Skeletal muscle satellite cell (primary cell): ENCODE data around the gene MFAP4.

Experiments used
- H3K27me3 ChIP-seq: 2 replicates; pipeline ENCODE4 v1.7.0; 2013; ENCODE audit warnings: low read length; ENCODE audit not compliant: control insufficient read depth, insufficient read depth
- H3K36me3 ChIP-seq: 2 replicates; pipeline ENCODE4 v1.7.0; 2013; ENCODE audit warnings: mild to moderate bottlenecking, control low read depth, low read length; ENCODE audit not compliant: insufficient read depth
- H3K4me1 ChIP-seq: 2 replicates; pipeline ENCODE4 v1.7.0; 2013; ENCODE audit warnings: low read length; ENCODE audit not compliant: control insufficient read depth, insufficient read depth
- H3K4me2 ChIP-seq: 2 replicates; pipeline ENCODE4 v1.7.0; 2013; ENCODE audit warnings: mild to moderate bottlenecking, low read length
- H3K4me3 ChIP-seq: 2 replicates; pipeline ENCODE4 v1.7.0; 2013; ENCODE audit warnings: low read length
- H3K9ac ChIP-seq: 2 replicates; pipeline ENCODE4 v1.7.0; 2013; ENCODE audit warnings: mild to moderate bottlenecking, low read depth, low read length, moderate library complexity
- H3K9me3 ChIP-seq: replicated peaks from 2 replicates; pipeline ENCODE4 v1.7.0; 2013; ENCODE audit warnings: mild to moderate bottlenecking, control low read depth, low read length

Gene MFAP4

DNA sequence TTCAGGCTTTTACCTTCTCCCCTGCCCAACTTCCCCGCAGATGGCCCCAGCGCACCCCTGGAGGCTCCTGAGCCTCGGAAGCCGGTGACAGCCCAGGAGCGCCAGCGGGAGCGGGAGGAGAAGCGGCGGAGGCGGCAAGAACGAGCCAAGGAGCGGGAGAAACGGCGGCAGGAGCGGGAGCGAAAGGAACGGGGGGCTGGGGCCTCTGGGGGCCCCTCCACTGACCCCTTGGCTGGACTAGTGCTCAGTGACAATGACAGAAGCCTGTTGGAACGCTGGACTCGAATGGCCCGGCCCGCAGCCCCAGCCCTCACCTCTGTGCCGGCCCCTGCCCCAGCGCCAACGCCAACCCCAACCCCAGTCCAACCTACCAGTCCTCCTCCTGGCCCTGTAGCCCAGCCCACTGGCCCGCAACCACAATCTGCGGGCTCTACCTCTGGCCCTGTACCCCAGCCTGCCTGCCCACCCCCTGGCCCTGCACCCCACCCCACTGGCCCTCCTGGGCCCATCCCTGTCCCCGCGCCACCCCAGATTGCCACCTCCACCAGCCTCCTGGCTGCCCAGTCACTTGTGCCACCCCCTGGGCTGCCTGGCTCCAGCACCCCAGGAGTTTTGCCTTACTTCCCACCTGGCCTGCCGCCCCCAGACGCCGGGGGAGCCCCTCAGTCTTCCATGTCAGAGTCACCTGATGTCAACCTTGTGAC, 5.1 kb downstream of the MFAP4 start:
- H3K4me3 ChIP-seq = no peak overlapping the region
- no peaks in the 10 kb centered on the region for H3K27me3 ChIP-seq
- no peaks in the 10 kb centered on the region for H3K9me3 ChIP-seq
- peaks cover 43% of the 10 kb centered on the region for H3K4me1 ChIP-seq
- peaks cover 47% of the 10 kb centered on the region for H3K36me3 ChIP-seq
- no peak overlapping the region for H3K4me2 ChIP-seq
- H3K9ac ChIP-seq = no peak overlapping the region

DNA sequence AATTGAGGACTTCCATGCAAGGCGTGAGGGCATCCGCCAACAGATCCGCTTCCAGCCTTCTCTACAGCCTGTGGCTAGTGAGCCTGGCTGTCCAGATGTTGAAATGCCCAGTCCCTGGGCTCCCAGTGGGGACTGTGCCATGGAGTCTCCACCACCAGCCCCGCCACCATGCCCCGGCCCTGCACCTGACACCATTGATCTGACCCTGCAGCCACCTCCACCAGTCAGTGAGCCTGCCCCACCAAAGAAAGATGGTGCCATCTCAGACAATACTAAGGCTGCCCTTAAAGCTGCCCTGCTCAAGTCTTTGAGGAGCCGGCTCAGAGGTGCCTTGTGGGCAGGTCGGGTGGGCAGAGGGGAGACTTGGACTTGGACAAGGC, 5.6 kb downstream of the MFAP4 start:
- Histone ChIP-seq H3K4me1 (peaks cover 38% of the 10 kb centered on the region), H3K36me3 (peaks cover 47% of the 10 kb centered on the region), H3K9ac (no peak overlapping the region), H3K4me2 (no peak overlapping the region), H3K9me3 (no peaks in the 10 kb centered on the region), H3K27me3 (no peaks in the 10 kb centered on the region), H3K4me3 (no peak overlapping the region)

DNA sequence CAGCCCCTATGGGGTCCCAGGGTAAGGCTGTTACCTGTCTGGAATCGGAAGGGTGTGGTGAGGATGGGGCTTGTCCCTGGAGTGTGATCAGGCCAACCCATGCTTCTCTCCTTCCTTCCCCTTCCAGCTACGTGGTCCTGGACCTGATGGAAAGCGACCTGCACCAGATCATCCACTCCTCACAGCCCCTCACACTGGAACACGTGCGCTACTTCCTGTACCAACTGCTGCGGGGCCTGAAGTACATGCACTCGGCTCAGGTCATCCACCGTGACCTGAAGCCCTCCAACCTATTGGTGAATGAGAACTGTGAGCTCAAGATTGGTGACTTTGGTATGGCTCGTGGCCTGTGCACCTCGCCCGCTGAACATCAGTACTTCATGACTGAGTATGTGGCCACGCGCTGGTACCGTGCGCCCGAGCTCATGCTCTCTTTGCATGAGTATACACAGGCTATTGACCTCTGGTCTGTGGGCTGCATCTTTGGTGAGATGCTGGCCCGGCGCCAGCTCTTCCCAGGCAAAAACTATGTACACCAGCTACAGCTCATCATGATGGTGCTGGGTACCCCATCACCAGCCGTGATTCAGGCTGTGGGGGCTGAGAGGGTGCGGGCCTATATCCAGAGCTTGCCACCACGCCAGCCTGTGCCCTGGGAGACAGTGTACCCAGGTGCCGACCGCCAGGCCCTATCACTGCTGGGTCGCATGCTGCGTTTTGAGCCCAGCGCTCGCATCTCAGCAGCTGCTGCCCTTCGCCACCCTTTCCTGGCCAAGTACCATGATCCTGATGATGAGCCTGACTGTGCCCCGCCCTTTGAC, 6.3 kb downstream of the MFAP4 start:
- Histone ChIP-seq H3K9ac (no peak overlapping the region), H3K27me3 (no peaks in the 10 kb centered on the region), H3K36me3 (peaks cover 47% of the 10 kb centered on the region), H3K4me3 (no peak overlapping the region), H3K4me1 (peaks cover 33% of the 10 kb centered on the region), H3K9me3 (no peaks in the 10 kb centered on the region), H3K4me2 (no peak overlapping the region)

DNA sequence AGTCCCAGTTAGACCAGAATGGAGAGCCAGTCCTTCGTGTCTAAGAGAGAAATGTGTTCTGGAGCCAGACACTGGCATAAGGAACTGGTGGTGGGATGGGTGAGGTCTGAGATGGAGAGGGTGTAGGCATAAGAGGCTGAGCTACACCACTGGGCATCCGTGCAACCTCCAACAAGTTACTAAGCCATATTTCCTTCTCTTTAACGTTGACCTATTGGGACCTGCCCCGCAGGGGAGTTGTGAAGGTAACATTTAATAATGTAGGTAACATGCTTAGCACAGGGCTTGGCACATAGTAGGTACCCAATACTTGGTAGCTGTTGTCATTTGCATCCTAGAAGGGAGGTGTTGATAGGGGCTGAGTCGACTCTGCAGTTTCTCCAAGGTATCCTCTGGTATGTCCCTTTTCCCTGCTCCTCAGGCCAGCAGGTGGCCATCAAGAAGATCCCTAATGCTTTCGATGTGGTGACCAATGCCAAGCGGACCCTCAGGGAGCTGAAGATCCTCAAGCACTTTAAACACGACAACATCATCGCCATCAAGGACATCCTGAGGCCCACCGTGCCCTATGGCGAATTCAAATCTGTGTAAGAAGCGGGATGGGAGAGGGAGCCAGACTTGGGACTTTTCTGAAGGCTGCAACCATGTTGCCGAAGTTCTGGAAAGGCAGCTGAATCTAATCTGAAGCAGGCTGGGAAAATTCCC, 7.5 kb downstream of the MFAP4 start:
- Histone ChIP-seq H3K9ac (peak overlapping the region; percentile 88), H3K36me3 (peaks cover 41% of the 10 kb centered on the region), H3K4me3 (peak overlapping the region; percentile 86), H3K27me3 (no peaks in the 10 kb centered on the region), H3K4me2 (peak overlapping the region; percentile 92), H3K4me1 (peaks cover 21% of the 10 kb centered on the region), H3K9me3 (no peaks in the 10 kb centered on the region)

DNA sequence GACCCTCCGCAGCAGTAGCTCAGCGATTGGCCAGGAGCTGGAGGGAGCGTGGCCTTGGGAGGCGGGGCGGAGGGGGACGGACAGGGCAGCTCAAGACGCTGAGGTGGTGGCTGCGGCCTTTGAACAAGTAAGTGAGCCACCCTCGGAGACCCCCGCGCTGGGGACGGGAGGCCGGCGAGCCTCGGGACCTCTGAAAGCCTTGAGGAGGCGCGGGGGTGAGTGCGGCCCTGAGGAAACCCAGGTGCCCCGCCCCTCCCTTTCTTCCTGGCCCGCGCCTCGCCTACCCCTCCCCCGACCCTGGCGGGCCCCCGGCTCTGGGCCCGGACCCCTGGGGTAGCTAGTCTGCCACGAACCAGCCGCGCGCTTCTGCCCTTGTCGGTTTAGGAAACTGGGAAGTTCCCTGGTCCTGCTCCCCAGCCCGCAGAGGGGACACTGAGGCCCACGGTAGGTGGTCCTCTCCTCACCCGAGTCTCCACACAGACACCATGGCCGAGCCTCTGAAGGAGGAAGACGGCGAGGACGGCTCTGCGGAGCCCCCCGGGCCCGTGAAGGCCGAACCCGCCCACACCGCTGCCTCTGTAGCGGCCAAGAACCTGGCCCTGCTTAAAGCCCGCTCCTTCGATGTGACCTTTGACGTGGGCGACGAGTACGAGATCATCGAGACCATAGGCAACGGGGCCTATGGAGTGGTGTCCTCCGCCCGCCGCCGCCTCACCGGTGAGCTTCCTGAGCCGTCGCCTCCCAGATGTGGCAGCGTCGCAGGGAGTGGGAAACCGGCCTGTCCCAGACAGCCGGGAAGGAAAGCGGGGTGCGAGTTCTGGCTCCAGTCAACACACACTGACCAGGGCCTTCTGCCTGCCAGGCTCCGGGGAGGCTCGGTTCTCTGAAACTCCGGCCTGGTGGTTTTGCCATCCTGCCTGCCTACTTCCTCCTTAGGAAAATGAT, 8.3 kb downstream of the MFAP4 start, which contains the start of gene MAPK7:
Gene MAPK7, plus strand, starts transcription at position 83 of the 945 bp plus-strand sequence. Its CDS starts 403 bp downstream, at position 486.
- peak within 1 kb of the TSS; percentile 91 for H3K9ac ChIP-seq
- no peaks in the 10 kb centered on the region for H3K9me3 ChIP-seq
- peaks cover 13% of the 10 kb centered on the region for H3K4me1 ChIP-seq
- peak within 1 kb of the TSS; percentile 92 for H3K4me2 ChIP-seq
- H3K4me3 ChIP-seq = peak within 1 kb of the TSS; percentile 89
- peaks cover 38% of the 10 kb centered on the region for H3K36me3 ChIP-seq
- no peaks in the 10 kb centered on the region for H3K27me3 ChIP-seq

DNA sequence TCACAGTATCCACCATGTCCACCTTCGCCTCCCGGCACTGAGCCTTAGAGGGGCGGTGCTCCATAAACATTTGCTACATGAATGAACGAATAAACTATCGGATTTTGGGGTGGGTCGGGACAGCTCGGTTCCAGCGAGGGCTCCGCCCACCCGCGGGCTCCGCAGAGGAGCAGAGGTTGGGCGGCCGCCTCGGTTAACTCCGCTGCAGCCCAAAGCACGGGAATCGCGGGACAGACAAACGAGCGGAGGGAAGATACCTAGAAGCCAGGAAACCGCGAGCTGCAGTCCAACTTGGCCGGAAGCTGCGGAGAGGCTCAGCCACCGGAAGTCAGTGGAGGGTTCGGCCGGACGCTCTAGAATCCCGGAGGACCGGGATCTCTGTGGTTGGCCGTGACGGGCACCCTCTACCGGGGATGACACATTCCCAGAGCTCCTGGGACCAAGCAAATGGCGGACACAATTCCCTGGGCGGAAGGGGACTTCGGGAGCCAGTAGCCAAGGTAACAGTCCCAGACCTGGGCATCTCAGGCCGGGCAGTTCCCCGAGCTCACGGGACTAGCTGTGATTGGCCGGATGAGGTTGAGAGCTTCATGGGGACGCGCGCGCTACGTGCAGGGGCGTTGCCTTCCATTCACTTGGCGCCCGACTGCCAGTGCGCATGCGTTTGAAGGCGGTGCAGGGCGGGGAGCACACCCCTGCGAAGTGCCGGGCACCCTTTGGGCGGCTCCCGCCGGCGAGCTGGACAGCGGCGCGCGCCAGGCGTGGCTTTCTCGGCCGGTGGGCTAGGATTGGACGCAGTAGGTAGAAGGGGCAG, 9.2 kb downstream of the MFAP4 start:
- H3K36me3 ChIP-seq = peaks cover 30% of the 10 kb centered on the region
- H3K4me2 ChIP-seq = peak overlapping the region; percentile 92
- H3K27me3 ChIP-seq = no peaks in the 10 kb centered on the region
- H3K4me3 ChIP-seq = peak overlapping the region; percentile 89
- peak overlapping the region; percentile 91 for H3K9ac ChIP-seq
- H3K9me3 ChIP-seq = no peaks in the 10 kb centered on the region
- peaks cover 10% of the 10 kb centered on the region for H3K4me1 ChIP-seq

DNA sequence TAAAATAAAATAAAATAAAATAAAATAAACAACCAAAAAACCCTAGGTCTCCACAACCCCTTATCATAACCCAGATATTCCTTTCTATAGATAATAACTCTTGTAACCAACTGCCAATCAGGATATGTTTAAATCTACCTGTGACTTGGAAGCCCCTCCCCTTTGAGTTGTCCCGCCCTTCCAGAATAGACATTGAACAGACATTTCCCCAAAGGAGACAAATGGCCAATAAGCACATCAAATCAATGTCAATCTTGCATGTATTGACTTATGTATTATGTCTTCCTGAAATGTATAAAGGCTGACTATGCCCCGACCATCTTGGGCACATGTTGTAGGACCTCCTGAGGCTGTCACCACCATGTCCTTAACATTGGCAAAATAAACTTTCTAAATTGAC, 10.2 kb downstream of the MFAP4 start:
- Histone ChIP-seq H3K4me1 (peaks cover 10% of the 10 kb centered on the region), H3K4me3 (peak overlapping the region; percentile 89), H3K9me3 (no peaks in the 10 kb centered on the region), H3K9ac (peak overlapping the region; percentile 91), H3K27me3 (no peaks in the 10 kb centered on the region), H3K36me3 (peaks cover 23% of the 10 kb centered on the region), H3K4me2 (peak overlapping the region; percentile 83)

DNA sequence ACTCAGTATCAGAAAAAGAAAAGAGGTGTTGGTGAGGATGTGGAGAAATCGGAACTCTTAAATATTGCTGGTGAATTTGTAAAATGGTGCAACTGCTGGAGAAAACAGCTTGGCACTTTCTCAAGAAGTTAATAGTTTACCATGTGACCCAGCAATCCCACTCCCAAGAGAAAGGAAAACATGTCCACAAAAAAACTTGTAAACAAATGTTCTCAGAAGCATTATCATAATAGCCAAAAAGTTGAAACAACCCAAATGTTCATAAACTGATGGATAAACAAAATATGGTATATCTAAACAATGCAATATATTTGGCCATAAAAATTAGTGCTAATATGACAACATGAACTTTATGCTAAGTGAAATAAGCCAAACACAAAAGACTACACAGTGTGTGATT, 11.3 kb downstream of the MFAP4 start:
- Histone ChIP-seq H3K9ac (no peak overlapping the region), H3K4me1 (peaks cover 15% of the 10 kb centered on the region), H3K27me3 (no peaks in the 10 kb centered on the region)

DNA sequence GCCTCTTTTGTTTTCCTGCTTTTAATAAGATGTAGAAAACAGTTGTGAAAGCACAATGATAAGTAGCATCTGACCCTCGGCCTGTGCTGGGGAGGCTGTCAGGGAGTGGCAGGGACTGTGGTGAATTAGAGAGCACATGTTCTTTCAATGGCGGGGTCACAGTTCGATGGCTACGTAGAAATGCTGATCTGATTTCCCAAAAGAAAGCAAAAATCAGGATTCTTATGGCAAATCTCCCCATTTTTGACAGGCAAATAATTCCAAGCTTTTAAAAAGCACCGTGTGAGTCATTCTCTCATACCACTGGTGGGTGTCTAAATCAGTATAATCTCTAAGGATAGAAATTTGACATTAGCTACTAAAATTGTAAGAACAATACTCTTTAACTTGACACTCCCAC, 12.9 kb downstream of the MFAP4 start:
- H3K4me2 ChIP-seq = no peak overlapping the region
- no peaks in the 10 kb centered on the region for H3K36me3 ChIP-seq
- H3K4me3 ChIP-seq = no peak overlapping the region
- H3K9ac ChIP-seq = no peak overlapping the region
- H3K9me3 ChIP-seq = no peaks in the 10 kb centered on the region
- no peaks in the 10 kb centered on the region for H3K27me3 ChIP-seq
- peaks cover 15% of the 10 kb centered on the region for H3K4me1 ChIP-seq

More for the DNA sequence above, 11.3 kb downstream of the MFAP4 start:
- Histone ChIP-seq H3K9me3 (no peaks in the 10 kb centered on the region), H3K4me3 (no peak overlapping the region), H3K36me3 (peaks cover 12% of the 10 kb centered on the region), H3K4me2 (no peak overlapping the region)

DNA sequence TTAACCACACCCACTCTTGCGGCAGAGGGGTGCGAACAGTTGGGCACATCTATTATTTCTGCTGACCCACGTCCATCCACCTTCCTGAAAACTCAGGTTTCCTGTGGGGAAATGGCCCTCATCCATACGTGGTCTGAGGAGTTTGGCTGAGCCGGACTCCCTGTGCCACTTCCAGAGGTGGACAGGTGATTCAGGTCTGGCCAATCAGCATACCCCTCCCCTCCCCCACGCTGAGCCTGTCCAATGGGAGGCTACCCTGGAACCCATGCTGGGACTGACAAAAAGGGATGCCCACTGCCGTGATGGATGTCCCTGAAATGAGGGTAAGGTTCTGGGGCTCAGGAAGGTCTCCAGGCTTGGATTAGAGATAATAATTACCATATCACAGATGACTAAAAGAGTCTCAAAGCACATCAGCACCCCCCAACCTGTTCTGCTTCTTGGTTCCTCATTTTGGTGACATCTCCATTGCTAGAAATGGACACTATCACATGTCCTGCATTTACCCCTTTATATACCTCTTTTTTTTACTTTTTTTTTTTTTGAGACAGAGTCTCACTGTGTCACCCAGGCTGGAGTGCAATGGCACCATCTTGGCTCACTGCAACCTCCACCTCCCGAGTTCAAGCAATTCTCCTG, 14.0 kb downstream of the MFAP4 start:
- H3K36me3 ChIP-seq = no peaks in the 10 kb centered on the region
- no peaks in the 10 kb centered on the region for H3K27me3 ChIP-seq
- H3K4me1 ChIP-seq = peaks cover 22% of the 10 kb centered on the region
- H3K4me2 ChIP-seq = no peak overlapping the region
- H3K9me3 ChIP-seq = no peaks in the 10 kb centered on the region
- no peak overlapping the region for H3K4me3 ChIP-seq
- H3K9ac ChIP-seq = no peak overlapping the region
